GM08714 (cell line): ENCODE measurements around the gene LRRK2.

Experiments used
- H3K4me3 ChIP-seq: fragments of 200-500 bp; sonication (Bioruptor generic); 2 replicates; pipeline ENCODE4 v1.5.1; 2014; ENCODE audit warnings: mild to moderate bottlenecking, low read length, inconsistent platforms
- ZNF274 ChIP-seq: IDR thresholded peaks from 2 replicates; pipeline ENCODE4 v1.6.1; 2012; ENCODE audit warnings: mild to moderate bottlenecking, low read depth, low read length

LRRK2 gene

DNA sequence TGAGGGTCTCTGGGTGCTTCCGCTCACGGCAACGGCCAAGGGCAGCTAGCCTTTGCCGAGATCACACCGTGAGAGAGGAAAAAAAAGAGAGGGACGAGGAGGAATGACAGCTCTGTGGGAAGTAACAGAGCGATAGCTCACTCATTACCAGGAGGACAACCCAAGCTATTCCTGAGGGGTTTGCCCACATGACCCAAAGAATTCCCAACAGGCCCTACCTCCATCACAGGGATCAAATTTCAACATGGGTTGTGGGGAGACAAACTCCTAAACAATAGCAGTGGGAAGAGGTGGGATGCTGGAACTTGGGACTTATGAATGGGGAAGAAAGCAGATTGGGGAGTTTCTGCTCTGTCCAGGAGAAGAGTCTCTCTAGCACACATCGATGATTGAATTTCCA, 180.6 kb downstream of the LRRK2 start:
- TF ChIP-seq ZNF274, result no peak

More for the DNA sequence above, 180.6 kb downstream of the LRRK2 start:
- H3K4me3 ChIP-seq, result no peak overlapping the region
